C4-2B (cell line): ENCODE measurements around the gene HMGCR.

Experiments used
- ZFX ChIP-seq: fragments of 450-650 bp; IDR thresholded peaks from 2 replicates; pipeline ENCODE4 v1.6.1; 2017
- TF ChIP-seq, protein P1 (sequence below): fragments of 450-650 bp; conservative IDR thresholded peaks from 2 replicates; pipeline ENCODE4 v1.5.1; 2017; ENCODE audit warnings: mild to moderate bottlenecking

DNA sequence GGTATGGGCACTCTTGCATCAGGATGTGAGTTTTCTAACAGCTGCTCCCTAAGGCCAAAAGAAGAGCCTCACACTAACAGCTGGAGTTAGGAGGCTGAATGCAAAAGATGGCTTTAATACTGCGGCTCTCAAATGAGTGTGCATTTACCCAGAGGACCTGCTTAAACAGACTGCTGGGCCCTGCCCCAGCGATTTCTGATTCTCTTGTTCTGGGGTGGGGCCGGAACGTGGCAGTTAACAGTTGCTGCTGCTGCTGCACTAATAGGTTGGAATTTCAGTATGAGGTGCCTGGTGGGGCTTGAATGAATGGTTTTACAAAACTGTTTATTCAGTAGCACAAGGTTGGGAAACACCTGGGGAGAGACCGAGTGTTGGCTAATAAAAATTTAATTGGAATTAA, 26.1 kb downstream of the HMGCR start:
- TF ChIP-seq, protein P1, sequence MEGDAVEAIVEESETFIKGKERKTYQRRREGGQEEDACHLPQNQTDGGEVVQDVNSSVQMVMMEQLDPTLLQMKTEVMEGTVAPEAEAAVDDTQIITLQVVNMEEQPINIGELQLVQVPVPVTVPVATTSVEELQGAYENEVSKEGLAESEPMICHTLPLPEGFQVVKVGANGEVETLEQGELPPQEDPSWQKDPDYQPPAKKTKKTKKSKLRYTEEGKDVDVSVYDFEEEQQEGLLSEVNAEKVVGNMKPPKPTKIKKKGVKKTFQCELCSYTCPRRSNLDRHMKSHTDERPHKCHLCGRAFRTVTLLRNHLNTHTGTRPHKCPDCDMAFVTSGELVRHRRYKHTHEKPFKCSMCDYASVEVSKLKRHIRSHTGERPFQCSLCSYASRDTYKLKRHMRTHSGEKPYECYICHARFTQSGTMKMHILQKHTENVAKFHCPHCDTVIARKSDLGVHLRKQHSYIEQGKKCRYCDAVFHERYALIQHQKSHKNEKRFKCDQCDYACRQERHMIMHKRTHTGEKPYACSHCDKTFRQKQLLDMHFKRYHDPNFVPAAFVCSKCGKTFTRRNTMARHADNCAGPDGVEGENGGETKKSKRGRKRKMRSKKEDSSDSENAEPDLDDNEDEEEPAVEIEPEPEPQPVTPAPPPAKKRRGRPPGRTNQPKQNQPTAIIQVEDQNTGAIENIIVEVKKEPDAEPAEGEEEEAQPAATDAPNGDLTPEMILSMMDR, result no peak
- no peak for TF ChIP-seq ZFX
